Putamen (tissue), 1 donor: Measurements from ENCODE around the gene MLLT10.
"Not testable (repeated sequence)": the region's sequence is repeated elsewhere in the genome, so short reads cannot be mapped to it uniquely, and the experiment has no call there.

Experiments
- DNase-seq: peaks from one replicate; pipeline ENCODE4 v3.0.0-alpha.2; 2016; ENCODE audit warnings: low spot score

MLLT10 gene

GRCh38 chr10:21527598-21528235, 6.3 kb upstream of the MLLT10 start:
- no peak for DNase-seq

GRCh38 chr10:21528236-21529031, 5.6 kb upstream of the MLLT10 start:
- DNase-seq: no peak

GRCh38 chr10:21529032-21529910, 4.8 kb upstream of the MLLT10 start:
- no peak for DNase-seq

- no peak for DNase-seq
Observed at GRCh38 chr10:21530168-21530567, 3.9 kb upstream of the MLLT10 start.

- no peak for DNase-seq
Observed at GRCh38 chr10:21530641-21531040, 3.4 kb upstream of the MLLT10 start.

- DNase-seq: no peak
Observed at GRCh38 chr10:21531164-21531563, 2.9 kb upstream of the MLLT10 start.

GRCh38 chr10:21532694-21533466, 1.2 kb upstream of the MLLT10 start:
- no peak for DNase-seq

GRCh38 chr10:21534280-21534586, 201 bp downstream of the MLLT10 start:
- no peak for DNase-seq

- DNase-seq: no peak
Observed at GRCh38 chr10:21534604-21535493, 817 bp downstream of the MLLT10 start.

- no peak for DNase-seq
Observed at GRCh38 chr10:21535494-21535965, 1.5 kb downstream of the MLLT10 start.

- not testable (repeated sequence) for DNase-seq
Observed at GRCh38 chr10:21535976-21536375, 1.9 kb downstream of the MLLT10 start.

GRCh38 chr10:21536874-21537273, 2.8 kb downstream of the MLLT10 start:
- no peak for DNase-seq

GRCh38 chr10:21540701-21541100, 6.7 kb downstream of the MLLT10 start:
- not testable (repeated sequence) for DNase-seq

GRCh38 chr10:21547246-21547645, 13.2 kb downstream of the MLLT10 start:
- DNase-seq: no peak

- no peak for DNase-seq
Observed at GRCh38 chr10:21552638-21553037, 18.6 kb downstream of the MLLT10 start.

- DNase-seq: no peak
Observed at GRCh38 chr10:21556527-21556926, 22.5 kb downstream of the MLLT10 start.

GRCh38 chr10:21558984-21559383, 25.0 kb downstream of the MLLT10 start:
- not testable (repeated sequence) for DNase-seq

GRCh38 chr10:21570761-21571521, 36.9 kb downstream of the MLLT10 start:
- no peak for DNase-seq

- DNase-seq: no peak
Observed at GRCh38 chr10:21572578-21572977, 38.5 kb downstream of the MLLT10 start.

GRCh38 chr10:21574514-21574913, 40.5 kb downstream of the MLLT10 start:
- DNase-seq: not testable (repeated sequence)
